Vagina (tissue), 2 donors: ENCODE measurements around the gene SENP8.

Experiments
- POLR2AphosphoS5 ChIP-seq, 2 donors: sonication (generic); formaldehyde crosslinking; IDR thresholded peaks; one replicate each; pipeline ENCODE4 v1.9.0; 2017; ENCODE audit warnings: antibody characterized with exemption in 2 of 2, mild to moderate bottlenecking in 2 of 2, low read depth in 1 of 2; ENCODE audit not compliant: insufficient read depth in 1 of 2
- TF ChIP-seq, protein P1 (sequence below), 3 experiments: fragments of 450-650 bp in 2 of 3; fragments of 200-600 bp in 1 of 3; sonication (generic) in 1 of 3; IDR thresholded peaks; one replicate each; pipeline ENCODE4 v1.5.1; 2017 to 2019; ENCODE audit warnings: antibody characterized with exemption in 3 of 3, mild to moderate bottlenecking in 2 of 3, moderate library complexity in 2 of 3

DNA sequence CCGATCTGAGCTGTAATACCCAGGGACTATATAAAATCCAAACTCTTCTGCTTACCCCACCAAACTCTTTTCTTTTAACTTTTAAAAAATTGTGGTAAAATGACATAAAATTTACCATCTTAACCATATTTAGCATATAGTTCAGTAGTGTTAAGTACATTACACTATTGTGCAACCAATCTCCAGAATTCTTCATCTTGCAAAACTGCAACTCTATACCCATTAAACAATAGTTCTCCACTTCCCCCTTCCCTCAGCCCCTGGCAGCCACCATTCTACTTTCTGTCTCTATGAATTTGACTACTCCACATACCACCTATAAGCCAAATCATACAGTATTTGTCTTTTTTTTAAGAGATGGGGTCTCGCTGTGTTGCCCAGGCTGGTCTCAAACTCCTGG, 38.7 kb downstream of the SENP8 start:
- TF ChIP-seq, protein P1, sequence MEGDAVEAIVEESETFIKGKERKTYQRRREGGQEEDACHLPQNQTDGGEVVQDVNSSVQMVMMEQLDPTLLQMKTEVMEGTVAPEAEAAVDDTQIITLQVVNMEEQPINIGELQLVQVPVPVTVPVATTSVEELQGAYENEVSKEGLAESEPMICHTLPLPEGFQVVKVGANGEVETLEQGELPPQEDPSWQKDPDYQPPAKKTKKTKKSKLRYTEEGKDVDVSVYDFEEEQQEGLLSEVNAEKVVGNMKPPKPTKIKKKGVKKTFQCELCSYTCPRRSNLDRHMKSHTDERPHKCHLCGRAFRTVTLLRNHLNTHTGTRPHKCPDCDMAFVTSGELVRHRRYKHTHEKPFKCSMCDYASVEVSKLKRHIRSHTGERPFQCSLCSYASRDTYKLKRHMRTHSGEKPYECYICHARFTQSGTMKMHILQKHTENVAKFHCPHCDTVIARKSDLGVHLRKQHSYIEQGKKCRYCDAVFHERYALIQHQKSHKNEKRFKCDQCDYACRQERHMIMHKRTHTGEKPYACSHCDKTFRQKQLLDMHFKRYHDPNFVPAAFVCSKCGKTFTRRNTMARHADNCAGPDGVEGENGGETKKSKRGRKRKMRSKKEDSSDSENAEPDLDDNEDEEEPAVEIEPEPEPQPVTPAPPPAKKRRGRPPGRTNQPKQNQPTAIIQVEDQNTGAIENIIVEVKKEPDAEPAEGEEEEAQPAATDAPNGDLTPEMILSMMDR (IDR thresholded peaks at IDR 0.05), result no peak
- TF ChIP-seq POLR2AphosphoS5 (IDR thresholded peaks at IDR 0.05; ENCODE audit: insufficient read depth in 1 of 2, low read depth in 1 of 2), result no peak
